Stimulated activated memory B cell treated with anti-CD40 and anti-IgM and Interleukin-4, amounts not matched to agents 10 μg/mL and 1 μg/mL and 100 μg/mL, for 72 hours (primary cell): ENCODE data around the gene KCTD3.

Source experiments
- ATAC-seq: fragments of 150-1000 bp; cut with Tn5 transposase; 2 replicates; pipeline ENCODE4 v1.10.0; 2021
- H3K27ac Mint-ChIP-seq: one replicate; pipeline ENCODE4 v1.8.0; 2022; ENCODE audit warnings: mild to moderate bottlenecking, mixed read lengths
- H3K27me3 Mint-ChIP-seq: one replicate; pipeline ENCODE4 v1.8.0; 2022; ENCODE audit warnings: mixed read lengths
- H3K36me3 Mint-ChIP-seq: one replicate; pipeline ENCODE4 v1.8.0; 2022; ENCODE audit warnings: mixed read lengths
- H3K4me1 Mint-ChIP-seq: one replicate; pipeline ENCODE4 v1.8.0; 2022; ENCODE audit warnings: mixed read lengths
- H3K4me3 Mint-ChIP-seq: one replicate; pipeline ENCODE4 v1.8.0; 2022; ENCODE audit warnings: mild to moderate bottlenecking, moderate library complexity, mixed read lengths
- H3K9me3 Mint-ChIP-seq: one replicate; pipeline ENCODE4 v1.8.0; 2022; ENCODE audit warnings: mixed read lengths

The KCTD3 gene

DNA sequence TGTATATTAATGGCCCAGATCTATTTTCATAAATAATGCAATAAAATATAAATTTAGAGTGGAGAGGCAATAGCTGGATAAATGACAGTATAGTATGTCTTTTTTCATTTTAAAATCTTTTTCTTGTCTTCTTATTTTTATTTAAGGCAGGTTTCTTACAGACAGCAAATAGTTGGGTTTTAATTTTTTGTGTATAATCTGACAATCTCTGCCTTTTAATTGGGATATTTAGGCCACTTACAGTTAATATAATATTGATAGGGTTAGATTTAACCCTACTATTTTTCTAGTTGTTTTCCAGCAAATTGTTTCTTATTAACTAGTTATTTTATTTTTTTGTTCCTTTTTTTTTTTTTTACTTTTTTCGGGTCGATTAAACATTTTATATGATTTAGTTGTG is 23.3 kb upstream of the KCTD3 start:
- Mint-ChIP-seq H3K27ac (no peak overlapping the region), H3K9me3 (no peaks in the 10 kb centered on the region), H3K36me3 (no peaks in the 10 kb centered on the region), H3K27me3 (no peaks in the 10 kb centered on the region), H3K4me3 (no peak overlapping the region), H3K4me1 (no peaks in the 10 kb centered on the region)
- ATAC-seq, result no peak

DNA sequence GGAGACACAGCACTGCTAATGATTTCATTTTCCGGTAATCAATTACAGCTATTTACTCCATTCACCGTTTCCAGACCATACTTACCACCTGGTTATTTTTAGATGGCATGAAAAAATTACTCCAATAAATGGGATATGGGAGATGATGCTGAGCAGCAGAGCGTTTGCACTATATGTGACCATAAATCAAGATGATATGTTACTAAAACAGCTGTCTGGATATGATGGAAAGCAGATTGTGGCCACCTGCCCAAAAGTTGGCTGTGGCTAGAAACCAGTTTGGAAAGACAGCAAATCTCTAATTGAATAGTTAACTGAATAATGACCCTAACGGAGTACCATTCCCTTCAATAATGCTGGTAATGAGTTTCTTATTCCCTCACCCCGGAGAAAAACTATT is 22.5 kb upstream of the KCTD3 start:
- no peak overlapping the region for H3K4me3 Mint-ChIP-seq
- H3K27me3 Mint-ChIP-seq, result no peaks in the 10 kb centered on the region
- no peaks in the 10 kb centered on the region for H3K9me3 Mint-ChIP-seq
- no peak overlapping the region for H3K27ac Mint-ChIP-seq
- ATAC-seq, result no peak
- no peaks in the 10 kb centered on the region for H3K36me3 Mint-ChIP-seq
- H3K4me1 Mint-ChIP-seq, result no peaks in the 10 kb centered on the region

DNA sequence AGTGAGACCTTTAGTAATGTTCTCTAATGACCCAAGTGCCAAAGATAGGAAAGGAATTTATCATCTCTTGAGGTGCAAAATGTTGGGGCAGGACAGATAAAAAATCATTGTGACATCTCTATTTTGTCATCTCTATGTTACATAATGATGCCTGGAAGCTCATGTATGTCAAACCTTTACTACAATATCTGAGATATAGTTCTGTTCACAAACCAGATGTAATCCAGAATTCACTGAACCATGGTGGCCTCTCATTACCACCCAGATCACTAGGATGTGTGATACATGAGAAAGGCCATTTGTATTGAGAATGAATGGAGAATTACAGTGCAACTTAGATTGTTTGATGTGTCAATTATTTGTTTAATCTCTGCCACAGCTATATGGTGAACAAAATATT is 22.0 kb upstream of the KCTD3 start:
- no peak for ATAC-seq
- H3K4me3 Mint-ChIP-seq, result no peak overlapping the region
- no peaks in the 10 kb centered on the region for H3K9me3 Mint-ChIP-seq
- H3K4me1 Mint-ChIP-seq, result no peaks in the 10 kb centered on the region
- no peaks in the 10 kb centered on the region for H3K27me3 Mint-ChIP-seq
- H3K36me3 Mint-ChIP-seq, result no peaks in the 10 kb centered on the region
- H3K27ac Mint-ChIP-seq, result no peak overlapping the region

DNA sequence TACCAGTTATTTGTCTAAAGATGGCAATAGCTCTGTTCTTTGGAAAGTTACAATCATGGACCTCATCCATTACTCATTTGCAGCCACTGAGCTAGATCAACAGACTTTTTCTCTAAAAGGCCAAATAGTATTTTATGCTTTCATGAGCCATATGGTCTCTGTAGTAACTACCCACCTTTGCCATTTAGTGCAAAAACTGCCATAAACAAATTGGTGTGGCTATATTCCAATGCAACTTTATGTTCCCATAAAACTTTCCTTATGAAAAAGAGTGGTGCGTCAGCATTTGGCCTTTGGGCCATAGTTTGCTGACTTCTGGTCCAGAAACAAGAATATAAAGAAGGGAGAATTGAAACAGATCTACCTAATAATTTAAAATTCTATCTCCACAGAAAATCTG is 20.1 kb upstream of the KCTD3 start:
- no peak overlapping the region for H3K4me3 Mint-ChIP-seq
- no peaks in the 10 kb centered on the region for H3K36me3 Mint-ChIP-seq
- H3K27me3 Mint-ChIP-seq, result no peaks in the 10 kb centered on the region
- no peak for ATAC-seq
- H3K27ac Mint-ChIP-seq, result no peak overlapping the region
- no peaks in the 10 kb centered on the region for H3K4me1 Mint-ChIP-seq
- no peaks in the 10 kb centered on the region for H3K9me3 Mint-ChIP-seq

DNA sequence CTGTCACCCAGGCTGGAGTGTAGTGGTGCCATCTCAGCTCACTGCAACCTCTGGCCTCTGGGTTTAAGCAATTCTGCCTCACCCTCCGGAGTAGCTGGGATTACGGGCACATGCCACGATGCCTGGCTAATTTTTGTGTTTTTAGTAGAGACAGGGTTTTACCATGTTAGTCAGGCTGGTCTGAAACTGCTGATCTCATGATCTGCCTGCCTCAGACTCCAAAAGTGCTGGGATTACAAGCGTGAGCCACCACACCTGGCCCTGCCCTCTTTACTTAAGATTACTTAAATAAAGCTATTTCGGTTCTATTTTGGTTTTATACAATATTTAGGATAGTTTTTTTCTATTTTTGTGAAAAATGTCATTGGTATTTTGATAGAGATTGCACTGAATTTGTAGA is 15.3 kb upstream of the KCTD3 start:
- no peak overlapping the region for H3K27ac Mint-ChIP-seq

DNA sequence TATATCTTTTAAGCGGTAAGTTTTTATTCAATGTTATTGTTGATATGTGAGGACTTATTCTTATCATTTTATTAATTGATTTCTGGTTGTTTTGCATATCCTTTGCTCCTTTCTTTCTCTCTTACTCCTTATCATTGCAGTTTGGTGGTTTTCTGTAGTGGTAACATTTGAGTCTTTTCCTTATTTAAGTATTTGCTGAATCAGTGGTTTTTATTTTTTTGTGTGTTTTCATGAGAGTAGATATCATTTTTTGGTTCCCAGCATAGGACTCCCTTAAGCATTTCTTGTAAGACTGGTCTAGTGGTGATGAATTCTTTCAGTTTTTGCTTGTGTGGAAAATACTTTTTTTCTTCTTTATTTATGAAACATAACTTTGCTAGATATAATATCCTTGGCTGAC is 12.2 kb upstream of the KCTD3 start:
- no peak overlapping the region for H3K4me3 Mint-ChIP-seq
- no peaks in the 10 kb centered on the region for H3K36me3 Mint-ChIP-seq
- ATAC-seq, result no peak
- no peaks in the 10 kb centered on the region for H3K4me1 Mint-ChIP-seq
- H3K9me3 Mint-ChIP-seq, result peaks cover 14% of the 10 kb centered on the region
- no peak overlapping the region for H3K27ac Mint-ChIP-seq
- peaks cover 14% of the 10 kb centered on the region for H3K27me3 Mint-ChIP-seq

More for the DNA sequence above, 15.3 kb upstream of the KCTD3 start:
- ATAC-seq, result no peak
- H3K4me1 Mint-ChIP-seq, result no peaks in the 10 kb centered on the region
- H3K36me3 Mint-ChIP-seq, result no peaks in the 10 kb centered on the region
- H3K4me3 Mint-ChIP-seq, result no peak overlapping the region
- peaks cover 14% of the 10 kb centered on the region for H3K9me3 Mint-ChIP-seq
- H3K27me3 Mint-ChIP-seq, result peaks cover 14% of the 10 kb centered on the region

DNA sequence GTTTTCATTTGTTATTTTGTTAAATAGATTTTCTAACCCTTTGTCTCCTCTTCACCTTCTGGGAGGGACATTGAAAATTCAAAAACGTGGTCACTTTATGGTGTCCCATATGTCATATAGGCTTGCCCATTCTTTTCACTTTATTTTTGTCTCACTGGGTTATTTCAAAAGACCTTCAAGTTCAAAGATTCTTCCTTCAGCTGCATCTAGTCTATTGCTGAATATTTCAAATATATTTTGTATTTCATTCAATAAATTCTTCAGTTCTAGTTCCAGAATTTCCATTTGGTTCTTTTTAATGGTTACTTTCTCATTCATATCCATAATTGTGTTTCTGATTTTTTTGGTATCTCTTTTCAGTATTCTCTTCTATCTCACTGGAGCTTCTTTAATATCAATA is 11.6 kb upstream of the KCTD3 start:
- no peaks in the 10 kb centered on the region for H3K36me3 Mint-ChIP-seq
- H3K9me3 Mint-ChIP-seq, result peaks cover 14% of the 10 kb centered on the region
- no peaks in the 10 kb centered on the region for H3K4me1 Mint-ChIP-seq
- no peak overlapping the region for H3K27ac Mint-ChIP-seq
- peaks cover 14% of the 10 kb centered on the region for H3K27me3 Mint-ChIP-seq
- H3K4me3 Mint-ChIP-seq, result no peak overlapping the region
- no peak for ATAC-seq

DNA sequence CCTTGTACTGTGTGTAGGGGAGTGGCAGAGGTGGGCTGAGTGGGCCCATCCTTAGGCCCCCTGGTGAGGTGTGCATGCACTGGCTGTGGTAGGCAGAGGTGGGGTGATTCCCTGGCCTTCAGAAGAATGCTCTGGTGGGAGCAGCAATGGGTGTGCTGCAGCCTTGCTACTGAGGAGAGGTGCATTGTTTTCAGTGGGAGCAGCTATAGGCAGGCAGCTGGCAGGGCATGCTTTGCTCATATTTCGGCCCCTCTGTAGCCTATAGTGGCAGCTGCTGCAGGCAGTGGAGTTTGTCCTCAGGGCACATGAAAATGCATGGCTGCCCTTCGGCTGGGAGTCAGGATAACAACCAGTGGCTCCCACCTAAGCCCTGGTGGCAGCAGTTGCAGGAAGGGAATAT is 10.1 kb upstream of the KCTD3 start:
- Mint-ChIP-seq H3K4me1 (no peaks in the 10 kb centered on the region), H3K4me3 (no peak overlapping the region), H3K9me3 (peaks cover 14% of the 10 kb centered on the region), H3K27me3 (peaks cover 14% of the 10 kb centered on the region), H3K36me3 (no peaks in the 10 kb centered on the region), H3K27ac (no peak overlapping the region)
- ATAC-seq, result no peak

DNA sequence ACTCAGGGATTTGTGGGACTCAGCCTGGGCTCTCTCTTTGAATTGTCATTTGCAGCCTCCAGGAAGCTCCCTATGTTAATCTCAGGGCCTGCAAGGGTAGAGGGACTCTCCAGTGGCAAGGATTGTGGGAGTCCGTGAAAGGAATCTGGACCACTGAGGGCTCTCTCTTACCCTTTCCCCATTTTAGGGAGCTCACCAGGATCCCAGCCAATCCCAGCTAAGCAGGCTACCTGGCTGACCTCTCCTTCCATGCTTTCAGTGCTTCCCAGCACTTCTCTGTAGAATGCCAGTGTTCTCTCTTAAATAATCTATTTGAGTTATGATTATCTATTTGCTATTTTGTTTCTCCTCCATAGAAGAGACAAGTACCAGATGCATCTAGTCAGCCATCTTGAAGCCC is 9.6 kb upstream of the KCTD3 start:
- H3K36me3 Mint-ChIP-seq, result no peaks in the 10 kb centered on the region
- H3K4me1 Mint-ChIP-seq, result no peaks in the 10 kb centered on the region
- H3K27me3 Mint-ChIP-seq, result peaks cover 16% of the 10 kb centered on the region
- H3K9me3 Mint-ChIP-seq, result peaks cover 14% of the 10 kb centered on the region
- no peak overlapping the region for H3K4me3 Mint-ChIP-seq
- ATAC-seq, result no peak
- no peak overlapping the region for H3K27ac Mint-ChIP-seq

DNA sequence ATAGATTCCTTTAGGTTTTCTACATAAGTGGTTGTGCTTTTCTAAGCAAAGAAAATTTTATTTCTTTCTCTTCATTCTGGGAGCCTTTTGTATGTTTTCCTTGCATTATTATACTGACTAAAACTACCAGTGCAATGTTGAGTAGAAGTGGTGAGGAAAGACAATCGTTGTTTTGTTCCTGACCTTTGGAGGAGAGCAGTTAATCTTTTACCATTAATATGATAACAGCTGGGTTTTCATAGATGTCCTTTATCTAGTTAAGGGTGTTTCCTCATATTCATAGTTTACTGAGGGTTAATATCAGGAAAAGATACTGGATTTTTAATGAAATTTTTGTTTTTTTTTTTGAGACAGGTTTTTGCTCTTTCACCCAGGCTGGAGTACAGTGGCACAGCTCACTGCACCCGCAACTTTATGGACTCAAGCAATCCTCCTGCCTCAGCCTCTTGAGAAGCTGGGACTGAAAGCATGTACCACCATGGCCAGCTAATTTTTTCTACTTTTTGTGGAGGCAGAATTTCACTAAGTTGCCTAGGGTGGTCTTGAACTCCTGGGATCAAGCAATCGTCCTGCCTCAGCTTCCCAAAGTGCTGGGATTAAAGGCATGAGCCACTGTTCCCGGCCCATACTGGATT is 9.0 kb upstream of the KCTD3 start:
- ATAC-seq, result no peak
- Mint-ChIP-seq H3K9me3 (peaks cover 14% of the 10 kb centered on the region), H3K27ac (no peak overlapping the region), H3K4me1 (no peaks in the 10 kb centered on the region), H3K36me3 (no peaks in the 10 kb centered on the region), H3K4me3 (no peak overlapping the region), H3K27me3 (peaks cover 22% of the 10 kb centered on the region)

DNA sequence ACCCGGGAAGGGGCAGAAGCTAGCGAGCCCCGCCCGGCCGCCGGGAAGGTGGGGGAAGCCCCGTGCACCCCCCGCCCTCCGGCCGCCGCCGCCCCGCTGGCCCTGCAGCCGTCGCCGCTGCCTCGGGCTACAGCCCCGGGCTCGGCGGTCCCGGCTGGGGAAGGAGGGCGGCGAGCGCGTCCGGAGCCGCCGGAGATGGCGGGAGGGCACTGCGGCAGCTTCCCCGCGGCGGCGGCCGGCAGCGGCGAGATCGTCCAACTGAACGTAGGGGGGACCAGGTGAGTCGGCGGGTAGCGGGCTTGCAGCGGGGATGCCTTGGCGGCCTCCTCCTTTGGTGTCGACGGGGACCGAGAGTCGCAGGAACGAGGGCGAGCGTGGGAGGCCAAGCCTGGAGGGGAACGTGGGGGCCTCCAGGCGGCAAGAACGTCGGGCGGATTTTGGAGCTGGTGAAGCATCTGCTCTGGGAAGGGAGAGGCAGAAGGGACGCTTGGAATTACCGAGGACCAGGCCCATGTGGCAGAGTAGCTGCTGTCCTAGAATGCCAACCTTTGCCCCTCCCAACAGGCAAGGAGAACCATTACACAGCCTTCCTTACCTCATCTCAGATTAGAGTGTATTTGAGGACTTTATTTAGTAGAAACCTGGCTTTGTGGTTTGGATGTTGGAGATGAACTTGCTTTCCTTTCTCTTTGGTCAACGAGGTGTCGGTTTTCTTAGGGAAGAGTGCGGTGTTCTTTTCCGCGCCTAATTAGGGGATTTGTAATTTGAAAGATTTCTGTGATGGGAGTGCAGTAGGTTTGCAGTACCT is 591 bp downstream of the KCTD3 start:
- Mint-ChIP-seq H3K4me1 (peaks cover 30% of the 10 kb centered on the region), H3K27ac (peak overlapping the region; percentile 89), H3K36me3 (no peaks in the 10 kb centered on the region), H3K9me3 (no peaks in the 10 kb centered on the region), H3K27me3 (peaks cover 26% of the 10 kb centered on the region), H3K4me3 (peak overlapping the region; percentile 94)
- ATAC-seq, result peak; percentile 74

DNA sequence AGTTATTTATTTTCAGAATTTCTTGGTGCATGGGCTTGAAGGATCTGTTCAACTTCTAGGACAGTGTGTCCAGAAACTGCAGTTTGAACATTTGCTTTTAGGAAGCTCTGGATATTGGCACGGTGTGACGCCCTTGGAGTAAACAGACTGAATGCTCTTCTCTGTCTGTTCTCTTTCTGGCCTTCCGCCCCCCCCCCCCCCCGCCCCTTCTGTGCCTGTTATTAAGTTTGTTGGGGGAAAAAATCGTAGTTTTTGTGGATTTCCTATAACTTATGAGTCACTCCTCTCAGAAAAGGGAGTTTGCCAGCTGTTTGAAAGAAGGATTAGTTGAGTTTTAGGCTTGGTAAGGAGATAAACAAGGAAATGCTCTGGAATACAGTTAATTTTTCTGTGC is 1.2 kb downstream of the KCTD3 start:
- Mint-ChIP-seq H3K9me3 (no peaks in the 10 kb centered on the region), H3K27me3 (peaks cover 20% of the 10 kb centered on the region), H3K36me3 (no peaks in the 10 kb centered on the region), H3K4me3 (peak overlapping the region; percentile 94), H3K27ac (no peak overlapping the region), H3K4me1 (peaks cover 30% of the 10 kb centered on the region)
- no peak for ATAC-seq

DNA sequence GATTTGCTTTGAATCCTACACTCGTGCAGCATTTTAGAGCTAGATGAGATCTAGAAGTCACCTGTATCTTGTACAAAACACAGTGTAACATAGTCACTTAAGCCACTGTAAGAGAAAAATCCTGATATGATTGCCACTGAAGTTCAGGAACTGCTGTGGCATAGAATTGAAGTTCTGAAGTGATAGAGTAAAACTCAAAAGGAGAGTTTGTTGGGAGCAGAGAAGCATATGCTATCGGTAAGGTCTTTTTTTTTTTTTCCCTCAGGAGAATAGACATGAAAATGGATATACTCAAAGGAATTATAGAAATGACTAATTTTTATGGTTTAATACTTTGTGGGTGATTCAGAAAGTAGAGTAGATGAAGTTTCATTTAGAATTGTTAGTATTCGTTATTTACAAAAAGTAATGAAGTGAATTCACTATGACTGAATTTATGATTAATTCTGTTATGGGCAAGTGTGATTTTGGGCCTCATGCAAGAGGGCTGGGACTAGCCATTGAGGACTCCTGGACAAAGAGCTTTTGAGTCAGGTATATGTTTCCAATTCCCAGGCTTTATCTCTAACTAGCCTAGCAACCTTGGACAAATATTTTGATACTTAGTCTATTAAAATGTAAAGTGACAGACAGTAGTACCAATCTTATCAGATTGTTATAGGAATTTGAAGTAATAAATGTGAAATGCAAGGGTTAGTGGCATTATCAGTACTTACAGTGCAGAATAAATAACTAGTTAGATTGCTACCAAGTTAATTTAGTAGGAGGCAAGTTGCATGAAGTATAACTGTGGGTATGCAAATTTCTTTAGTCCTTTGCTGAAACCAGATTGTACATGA is 3.1 kb downstream of the KCTD3 start:
- H3K4me1 Mint-ChIP-seq, result peaks cover 30% of the 10 kb centered on the region
- no peak overlapping the region for H3K27ac Mint-ChIP-seq
- H3K27me3 Mint-ChIP-seq, result peaks cover 20% of the 10 kb centered on the region
- H3K9me3 Mint-ChIP-seq, result no peaks in the 10 kb centered on the region
- H3K36me3 Mint-ChIP-seq, result no peaks in the 10 kb centered on the region
- H3K4me3 Mint-ChIP-seq, result no peak overlapping the region
- ATAC-seq, result no peak

DNA sequence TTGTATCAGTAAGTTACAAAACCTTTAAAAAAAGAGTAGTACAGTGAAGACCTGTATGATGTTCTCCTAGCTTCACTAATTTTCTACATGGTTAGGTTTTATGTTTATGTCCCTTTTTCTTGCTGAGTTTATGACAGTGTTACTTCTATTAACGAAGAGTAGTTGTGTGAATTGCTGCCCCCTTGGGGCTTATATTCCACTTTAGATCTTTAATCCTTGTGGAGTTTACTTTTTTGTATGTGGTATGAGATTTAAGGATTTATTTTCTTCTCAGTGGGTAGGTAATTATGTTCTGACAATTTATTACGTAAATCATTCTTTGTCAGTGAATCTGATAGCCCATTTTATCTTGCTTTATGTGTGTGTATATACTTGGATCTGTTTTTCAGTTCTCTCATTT is 14.8 kb downstream of the KCTD3 start:
- Mint-ChIP-seq H3K9me3 (no peaks in the 10 kb centered on the region), H3K4me3 (no peak overlapping the region), H3K4me1 (no peaks in the 10 kb centered on the region), H3K27me3 (no peaks in the 10 kb centered on the region), H3K36me3 (peaks cover 18% of the 10 kb centered on the region), H3K27ac (no peak overlapping the region)
- no peak for ATAC-seq

DNA sequence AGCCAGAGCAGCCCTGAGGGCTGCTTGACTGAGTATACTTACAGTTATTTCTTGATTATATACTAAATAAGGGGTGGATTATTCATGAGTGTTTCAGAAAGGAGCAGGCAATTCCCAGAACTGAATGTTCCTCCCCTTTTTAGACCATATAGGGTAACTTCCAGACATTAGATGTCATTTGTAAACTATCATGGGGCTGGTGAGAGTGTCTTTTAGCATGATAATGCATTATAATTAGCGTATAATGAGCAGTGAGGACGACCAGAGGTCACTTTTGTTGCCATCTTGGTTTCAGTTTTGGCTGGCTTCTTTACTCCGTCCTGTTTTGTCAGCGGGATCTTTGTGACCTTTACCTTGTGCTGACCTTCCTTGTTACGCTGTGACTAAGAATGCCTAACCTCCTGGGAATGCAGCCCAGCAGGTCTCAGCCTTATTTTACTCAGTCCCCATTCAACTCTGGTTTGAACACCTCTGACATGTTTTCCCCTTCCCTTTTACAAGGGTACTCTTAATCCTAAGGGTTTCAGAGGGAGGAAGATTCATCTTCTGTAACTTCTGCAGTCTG is 16.2 kb downstream of the KCTD3 start:
- Mint-ChIP-seq H3K9me3 (no peaks in the 10 kb centered on the region), H3K36me3 (peaks cover 18% of the 10 kb centered on the region), H3K27me3 (no peaks in the 10 kb centered on the region), H3K27ac (no peak overlapping the region), H3K4me3 (no peak overlapping the region), H3K4me1 (no peaks in the 10 kb centered on the region)
- no peak for ATAC-seq
